HG03520 (cell line): ENCODE measurements around the gene PPP1R16B.

Source experiments
- ATAC-seq: cut with Tn5 transposase; IDR thresholded peaks from one replicate; pipeline ENCODE4 v1.9.1; 2021; ENCODE audit warnings: mild to moderate bottlenecking, moderate library complexity; ENCODE audit not compliant: unreplicated experiment

PPP1R16B gene

DNA sequence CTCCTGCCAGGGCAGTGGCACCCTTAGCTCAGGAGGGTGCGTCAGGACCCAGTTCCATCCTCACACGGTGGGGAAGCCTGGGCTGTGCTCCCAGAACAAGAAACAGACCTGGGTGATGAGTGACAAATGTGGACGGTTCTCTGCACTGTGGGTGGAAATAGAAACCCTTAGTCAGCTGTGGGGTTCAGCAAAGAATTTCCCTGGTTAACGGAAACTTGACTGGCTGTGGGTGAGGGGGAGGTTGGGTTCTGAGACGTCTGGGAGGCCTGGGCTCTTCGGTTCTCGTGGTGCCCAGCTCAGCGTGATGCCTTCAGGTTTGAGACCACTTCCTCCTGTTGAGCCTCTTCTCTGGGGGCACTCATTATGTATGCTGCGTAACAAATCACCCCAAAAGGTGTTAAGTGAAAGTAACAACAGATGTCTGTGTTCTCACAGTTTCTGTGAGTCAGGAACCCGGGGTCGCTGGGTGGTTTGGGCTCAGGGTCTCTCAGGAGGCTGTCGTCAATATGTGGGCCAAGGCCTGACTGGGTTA is 67.6 kb downstream of the PPP1R16B start:
- ATAC-seq, result peak; percentile 39

DNA sequence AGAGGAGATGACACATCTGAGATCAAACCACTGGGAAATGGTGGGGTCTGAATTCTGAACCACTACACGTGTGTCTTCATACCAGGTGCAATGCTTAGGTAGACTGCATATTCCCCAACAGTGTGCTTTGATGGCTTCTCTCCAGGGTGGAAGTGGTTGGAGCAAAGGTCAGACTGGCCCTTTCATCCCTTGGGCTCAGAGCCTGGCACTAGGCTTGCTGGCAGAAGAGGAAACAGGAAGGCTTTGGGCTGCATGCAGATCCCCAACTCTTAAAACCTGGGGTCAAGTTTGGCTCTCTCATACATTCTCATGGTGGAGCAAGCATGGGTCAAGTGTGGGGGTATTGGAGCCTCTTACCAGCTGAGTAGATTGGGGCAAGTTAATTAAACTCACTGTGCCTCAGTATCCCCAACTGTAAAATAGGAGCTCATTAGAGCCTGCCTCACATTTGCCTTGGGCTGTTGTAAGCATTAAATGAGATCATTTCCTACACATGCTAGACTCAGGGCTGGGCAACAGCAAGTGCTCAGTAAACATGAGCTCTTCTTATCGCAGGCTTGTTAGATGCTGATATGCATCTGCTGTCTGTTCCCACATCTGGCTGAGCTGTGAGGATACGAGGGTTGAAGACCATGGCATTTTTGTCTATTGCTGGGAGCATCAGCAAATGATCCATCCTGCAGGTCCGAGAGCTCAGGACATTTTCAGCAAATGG is 69.1 kb downstream of the PPP1R16B start:
- no peak for ATAC-seq

DNA sequence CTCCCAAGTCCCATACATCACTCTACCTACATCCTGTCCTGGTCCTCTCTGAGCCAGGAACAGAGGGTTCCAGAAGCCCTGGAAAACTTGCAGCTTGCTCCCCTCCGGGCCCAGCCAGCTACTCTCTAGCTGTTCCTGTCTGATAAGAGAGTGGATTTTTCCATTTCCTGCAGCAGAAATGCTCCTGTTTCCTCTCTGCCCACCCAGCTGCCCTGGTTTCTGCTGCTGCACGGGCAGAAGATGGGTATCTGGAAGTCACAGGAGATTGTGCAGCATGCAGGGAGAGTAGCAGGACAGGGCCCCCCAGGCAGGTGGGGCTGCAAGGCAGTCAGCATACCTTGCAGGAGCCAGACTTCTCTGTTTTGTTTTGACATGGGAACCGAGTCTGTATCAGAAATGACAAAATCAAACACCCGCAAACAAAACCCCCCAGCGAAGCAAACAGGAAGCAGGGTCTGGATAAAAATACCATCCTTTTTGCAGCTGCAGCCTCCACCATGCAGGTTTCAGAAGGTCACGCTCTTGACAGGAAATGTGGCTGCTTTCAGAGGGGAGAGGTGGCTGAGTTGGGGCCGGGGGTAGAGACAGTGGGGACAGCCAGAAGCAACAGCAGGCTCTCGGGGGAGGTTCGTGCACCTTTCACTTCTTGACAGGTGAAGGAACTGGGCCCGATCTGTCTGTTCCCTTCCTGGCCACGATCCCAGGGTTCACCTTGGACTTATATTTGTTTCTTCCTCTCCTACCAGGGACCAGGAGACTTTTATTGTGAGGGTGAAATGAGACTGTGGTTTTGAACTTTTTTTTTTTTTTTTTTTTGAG is 69.9 kb downstream of the PPP1R16B start:
- peak; percentile 59 for ATAC-seq

DNA sequence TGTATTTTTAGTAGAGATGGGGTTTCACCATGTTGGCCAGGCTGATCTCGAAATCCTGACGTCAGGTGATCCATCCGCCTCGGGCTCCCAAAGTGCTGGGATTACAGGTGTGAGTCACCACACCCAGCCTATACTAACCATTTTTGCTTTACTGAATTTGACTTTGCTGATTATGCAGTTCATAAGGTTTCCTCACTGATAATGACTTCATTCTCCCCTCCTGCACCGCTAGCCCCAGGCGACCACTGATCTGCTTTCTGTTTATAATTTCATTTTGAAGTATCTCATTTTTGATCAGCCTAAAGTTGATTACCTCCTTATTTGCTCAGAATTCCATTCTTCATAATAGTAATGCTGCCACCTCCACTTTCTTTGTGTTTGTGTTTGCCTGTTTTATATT is 72.0 kb downstream of the PPP1R16B start:
- no peak for ATAC-seq

DNA sequence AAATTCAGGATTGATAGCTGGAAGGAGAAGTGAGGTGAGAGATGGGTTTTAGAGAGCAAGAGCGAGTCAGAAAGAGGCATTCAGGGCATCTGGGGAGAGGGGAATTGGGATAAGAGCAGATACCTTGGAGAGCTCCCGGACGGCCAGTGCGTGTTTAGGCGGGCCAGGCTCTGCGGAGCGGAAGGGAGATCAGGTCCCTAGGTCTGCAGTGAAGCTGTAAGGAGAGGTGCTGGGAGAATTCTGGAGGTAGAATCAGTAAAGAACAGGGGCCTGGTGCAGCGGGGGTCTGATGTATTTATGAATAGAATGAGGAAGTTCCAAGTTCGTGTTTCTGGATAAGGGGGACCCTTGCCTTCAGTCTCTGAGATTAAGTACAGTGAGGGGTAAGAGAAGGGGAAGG is 73.4 kb downstream of the PPP1R16B start:
- ATAC-seq, result no peak

DNA sequence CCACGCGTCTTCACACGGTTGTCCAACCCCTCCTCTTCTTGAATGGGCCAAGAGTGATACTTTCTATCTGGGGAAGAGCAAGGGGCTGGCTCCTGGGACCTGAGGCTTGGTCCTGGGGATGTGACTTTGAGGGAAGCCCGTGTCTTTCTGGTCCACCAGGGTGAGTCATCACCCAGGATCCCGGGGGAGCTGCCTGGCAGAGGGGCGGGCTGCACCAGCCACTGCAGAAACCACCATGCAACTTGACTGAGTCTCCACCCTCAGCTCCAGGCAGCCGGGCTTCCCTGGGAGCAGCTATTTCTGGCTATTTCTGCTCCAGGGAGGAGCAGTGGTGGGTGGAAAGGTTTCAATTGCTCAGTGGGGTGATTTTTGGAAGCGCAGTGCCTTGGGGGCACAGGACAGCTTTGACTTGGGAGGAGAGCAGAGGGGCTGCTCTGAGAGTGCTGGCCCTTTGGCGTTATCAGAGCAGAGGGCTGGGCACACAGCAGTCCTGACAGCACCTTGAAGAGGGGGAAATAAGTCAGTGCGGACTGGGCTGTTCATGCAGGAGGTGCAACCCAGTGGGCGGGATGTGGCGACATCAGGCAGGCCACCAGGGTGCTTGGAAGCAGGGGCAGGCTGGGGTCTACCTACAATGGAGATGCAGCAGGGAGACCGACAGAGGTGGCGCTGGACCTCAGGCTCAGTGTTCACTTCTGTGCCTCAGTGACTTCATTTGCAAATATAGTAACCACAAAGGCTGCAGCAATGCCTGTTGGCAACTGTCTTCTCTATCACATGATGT is 75.6 kb downstream of the PPP1R16B start:
- ATAC-seq, result no peak

DNA sequence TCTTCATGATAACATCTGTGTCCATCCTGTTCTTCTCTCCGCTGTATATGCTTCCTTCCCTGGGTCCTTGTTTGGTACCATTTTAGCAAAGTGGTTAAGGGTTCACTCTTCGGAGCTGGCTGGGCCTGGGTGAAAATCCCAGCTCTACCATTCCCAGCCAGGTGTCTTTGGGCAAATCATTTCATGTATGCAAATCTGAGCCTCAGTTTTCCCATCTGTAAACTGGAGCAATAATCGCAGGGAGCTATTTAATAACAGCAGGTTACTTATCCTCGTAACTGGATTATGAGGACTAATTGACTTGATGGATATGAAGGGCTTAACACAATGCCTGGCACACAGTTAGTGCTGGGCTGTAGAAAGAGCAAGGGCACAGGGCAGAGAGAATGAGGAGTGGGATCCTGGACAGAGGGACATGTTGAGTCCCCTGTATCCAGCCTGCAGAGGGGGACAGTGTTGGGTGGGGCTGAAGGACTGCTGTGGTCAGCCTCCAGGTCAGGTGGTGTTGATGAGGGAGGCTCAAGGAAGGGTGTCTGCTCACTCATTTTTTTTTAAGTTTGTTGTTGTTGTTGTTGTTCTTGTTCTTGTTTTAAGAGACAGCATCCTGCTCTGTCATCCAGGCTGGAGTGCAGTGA is 76.4 kb downstream of the PPP1R16B start:
- ATAC-seq, result no peak

DNA sequence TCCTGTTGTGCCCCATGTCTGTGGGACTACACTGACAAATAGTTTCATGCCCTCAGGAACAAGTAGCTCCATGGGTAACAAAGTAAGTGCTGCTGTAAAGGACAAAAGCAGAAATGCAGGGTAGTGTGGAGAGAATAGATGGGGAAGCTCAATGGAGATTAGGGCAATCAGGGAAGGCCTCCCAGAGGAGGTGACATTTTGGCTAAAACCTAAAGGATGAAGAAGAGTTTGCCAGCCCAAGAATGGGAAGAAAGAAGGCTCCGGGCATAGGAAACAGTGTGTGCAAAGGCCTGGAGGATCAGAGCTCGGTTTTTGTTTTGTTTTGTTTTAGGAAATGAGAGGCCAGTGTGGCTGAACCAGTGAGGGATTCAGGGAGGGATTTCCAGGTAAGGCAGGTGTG is 77.1 kb downstream of the PPP1R16B start:
- no peak for ATAC-seq

DNA sequence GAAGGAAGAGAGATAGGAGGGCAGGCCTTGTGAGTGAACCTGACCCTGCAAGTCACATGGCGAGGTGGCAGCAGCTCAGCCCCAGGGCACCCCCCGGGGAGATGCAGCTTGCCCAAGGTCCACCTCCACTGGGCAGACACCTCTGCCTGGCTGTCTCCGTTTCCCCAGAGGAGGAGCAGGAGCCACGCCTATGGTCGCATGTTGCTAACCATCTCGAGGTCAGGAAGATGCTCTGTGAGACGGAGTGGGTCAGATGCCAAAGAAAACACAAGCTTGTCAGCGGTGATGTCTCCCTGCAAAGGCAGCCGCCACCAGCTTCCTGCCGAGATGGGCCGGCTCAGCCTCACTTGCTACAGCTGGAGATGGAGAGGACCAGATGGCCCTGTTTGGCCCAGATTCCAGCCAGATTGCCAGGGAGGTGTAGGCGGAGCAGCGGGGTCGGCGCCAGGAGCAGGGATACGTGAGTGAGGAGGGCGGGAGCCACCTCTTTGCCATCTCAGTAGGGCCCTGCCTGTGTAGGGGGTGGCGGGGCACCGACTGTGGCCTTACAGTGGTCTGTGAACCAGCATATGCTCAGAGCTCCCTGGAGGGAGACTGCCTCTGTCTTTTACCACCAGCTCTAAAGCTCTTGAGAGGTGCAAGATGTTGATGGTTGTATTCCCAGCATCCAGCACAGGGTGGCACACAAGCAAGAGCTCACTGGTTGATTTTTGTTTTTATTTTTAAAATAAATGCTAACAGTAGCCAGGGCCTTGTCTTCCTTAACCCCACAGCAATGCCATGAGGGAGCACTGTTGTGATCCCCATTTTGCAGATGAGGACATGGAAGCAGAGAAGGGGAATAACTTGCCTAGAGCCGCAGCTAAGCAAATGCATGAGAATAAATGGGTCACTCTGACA is 77.8 kb downstream of the PPP1R16B start:
- no peak for ATAC-seq

DNA sequence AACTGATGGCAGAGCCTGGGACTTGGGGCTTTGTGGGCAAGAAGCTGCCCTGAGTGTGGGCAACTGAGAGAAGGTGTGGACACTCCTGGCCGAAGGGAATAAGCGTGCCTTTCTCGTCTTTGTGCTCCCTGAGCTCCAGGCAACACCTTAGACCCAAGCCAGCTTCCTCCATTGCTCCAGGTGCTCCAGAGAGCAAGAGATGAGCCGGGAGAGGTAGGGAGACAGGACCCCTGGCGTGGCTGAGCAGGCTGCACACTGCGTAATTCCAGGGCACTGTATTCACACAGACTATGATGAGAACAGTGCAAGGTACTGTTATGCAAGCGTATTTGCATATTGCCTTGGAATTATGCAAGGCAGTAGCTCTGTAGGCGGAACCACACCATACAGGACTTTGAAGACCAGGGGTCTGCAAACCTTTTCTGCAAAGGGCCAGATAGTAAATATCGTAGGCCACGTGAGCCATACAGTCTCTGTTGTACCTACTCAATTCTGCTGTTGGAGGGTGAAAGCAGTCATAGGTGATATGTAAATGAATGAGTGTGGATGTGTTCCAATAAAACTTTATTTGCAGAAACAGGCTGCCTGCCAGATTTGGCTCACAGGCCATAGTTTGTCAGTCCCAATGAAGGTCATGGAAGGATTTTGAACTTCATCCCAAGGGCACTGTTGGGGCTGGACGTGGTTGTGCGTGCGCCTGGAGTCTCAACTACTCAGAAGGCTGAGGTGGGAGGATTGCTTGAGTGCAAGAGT is 78.7 kb downstream of the PPP1R16B start:
- no peak for ATAC-seq

DNA sequence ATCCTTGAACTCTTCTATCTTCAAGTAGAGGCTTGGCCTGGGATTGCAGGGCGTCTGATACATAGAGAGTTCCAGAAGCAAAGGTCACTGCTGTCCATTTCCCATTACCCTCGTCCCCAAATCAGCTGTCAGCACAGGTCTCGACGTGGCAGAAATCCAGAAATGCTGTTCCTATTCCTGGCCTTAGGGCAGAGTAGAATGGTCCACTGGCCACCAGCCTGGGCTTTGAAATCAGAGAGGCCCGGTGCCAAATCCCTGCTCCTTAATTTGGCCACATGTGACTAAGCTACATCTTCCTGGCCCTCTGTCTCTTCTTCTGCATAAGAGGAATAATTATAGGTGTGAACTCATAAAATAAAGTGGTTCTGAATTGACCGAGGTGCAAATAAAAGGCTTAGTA is 79.9 kb downstream of the PPP1R16B start:
- no peak for ATAC-seq

DNA sequence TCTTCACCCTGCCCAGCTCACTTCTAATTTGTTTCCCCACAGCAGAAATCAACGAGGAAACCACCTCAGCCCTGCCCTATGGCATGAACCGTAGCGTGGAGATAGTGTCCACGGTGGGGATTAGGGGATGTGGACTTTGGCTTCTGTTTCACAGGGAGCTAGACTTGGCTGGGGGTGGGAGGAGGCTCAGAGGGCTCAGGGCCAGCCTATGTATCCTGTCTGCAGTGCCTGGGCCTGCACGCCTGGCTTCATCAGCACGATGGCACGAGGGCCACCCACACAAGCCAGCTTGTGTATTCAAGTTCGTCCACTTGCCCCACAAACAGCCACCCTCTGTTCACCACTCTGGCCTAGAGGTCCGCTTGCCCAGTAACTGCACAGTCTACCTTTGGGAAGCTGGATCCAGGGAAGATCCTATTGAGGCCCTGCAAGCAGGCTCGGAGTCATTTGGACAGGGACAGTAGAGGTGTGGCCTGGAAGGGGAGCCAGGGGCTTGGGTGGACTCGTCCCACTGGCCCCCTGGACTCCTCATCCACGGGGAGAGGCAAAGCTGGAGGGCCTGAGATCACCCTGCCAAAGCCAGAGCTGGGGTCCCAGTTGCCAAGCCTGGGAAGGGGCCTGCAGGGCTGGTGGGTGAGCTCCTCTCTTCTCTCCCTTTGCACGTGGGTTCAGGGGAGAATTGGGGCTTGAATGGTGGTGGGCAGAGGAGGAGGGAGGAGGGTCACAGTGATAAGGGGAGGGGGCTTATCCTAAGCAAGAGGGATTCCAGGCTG is 82.7 kb downstream of the PPP1R16B start:
- no peak for ATAC-seq

DNA sequence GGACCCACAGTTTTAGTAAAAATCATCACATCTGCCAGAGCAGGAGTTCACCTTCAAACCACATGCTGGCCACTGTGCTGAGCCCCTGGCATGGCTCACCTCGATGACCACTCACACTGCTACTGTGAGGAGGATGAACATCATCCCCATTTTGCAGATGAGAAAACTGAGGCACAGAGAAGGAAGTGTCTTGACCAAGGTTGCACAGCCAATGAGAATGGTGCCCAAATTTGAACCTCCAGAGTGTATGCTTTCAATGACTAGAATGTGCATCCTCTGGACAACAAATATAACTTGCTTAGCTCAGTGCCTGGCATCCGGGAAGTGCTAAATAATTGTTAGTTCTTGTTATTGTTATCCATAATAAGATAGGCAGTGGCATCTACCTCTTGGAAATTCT is 83.6 kb downstream of the PPP1R16B start:
- ATAC-seq, result no peak

DNA sequence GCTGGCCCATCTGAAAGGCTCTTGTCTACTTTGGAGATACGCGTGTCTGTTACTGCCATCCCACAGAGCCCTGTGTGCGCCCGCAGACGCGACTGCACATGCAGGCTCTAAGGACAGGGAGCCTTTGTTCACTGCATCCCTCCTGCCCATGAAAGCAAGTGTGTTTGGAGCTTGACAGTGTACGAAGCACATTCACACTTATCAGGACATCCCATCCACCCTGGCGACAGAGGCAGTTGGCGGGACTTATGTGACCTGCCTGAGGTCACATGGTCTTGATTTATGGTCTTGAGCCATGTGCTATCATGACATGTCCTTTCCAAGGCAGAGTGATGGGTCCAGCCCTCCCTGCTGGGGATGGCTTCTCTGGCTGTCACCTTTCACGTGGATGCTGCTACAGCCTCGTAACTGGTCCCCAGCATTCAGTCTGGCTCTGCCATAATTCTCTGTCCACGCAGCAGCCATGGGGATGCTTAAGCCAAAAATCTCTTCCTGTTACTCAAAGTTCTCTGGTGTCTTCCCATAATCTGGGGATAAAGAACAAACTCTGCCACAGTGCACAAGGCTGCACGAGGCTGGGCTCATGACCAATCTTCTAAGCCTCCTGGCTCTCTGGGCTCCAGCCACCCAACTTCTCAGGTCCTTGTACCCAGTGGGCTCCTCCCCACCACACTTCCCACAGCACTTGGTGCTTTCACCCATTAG is 84.4 kb downstream of the PPP1R16B start:
- ATAC-seq, result no peak

DNA sequence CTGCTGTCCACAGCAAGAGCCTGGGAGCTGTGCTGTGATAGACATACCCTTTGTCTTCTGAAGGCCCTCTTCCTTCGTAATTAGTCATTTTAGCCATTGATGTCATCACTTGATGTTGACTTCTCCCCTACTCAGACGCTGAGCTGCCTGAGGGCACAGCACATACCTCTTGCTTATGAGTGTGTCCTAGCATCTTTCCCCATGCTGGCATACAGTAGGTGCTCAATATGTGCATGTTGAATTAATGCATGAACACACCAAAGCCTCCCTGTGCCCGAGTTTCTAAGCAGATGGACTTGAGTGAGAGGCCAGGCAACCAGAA is 85.0 kb downstream of the PPP1R16B start:
- ATAC-seq, result no peak

DNA sequence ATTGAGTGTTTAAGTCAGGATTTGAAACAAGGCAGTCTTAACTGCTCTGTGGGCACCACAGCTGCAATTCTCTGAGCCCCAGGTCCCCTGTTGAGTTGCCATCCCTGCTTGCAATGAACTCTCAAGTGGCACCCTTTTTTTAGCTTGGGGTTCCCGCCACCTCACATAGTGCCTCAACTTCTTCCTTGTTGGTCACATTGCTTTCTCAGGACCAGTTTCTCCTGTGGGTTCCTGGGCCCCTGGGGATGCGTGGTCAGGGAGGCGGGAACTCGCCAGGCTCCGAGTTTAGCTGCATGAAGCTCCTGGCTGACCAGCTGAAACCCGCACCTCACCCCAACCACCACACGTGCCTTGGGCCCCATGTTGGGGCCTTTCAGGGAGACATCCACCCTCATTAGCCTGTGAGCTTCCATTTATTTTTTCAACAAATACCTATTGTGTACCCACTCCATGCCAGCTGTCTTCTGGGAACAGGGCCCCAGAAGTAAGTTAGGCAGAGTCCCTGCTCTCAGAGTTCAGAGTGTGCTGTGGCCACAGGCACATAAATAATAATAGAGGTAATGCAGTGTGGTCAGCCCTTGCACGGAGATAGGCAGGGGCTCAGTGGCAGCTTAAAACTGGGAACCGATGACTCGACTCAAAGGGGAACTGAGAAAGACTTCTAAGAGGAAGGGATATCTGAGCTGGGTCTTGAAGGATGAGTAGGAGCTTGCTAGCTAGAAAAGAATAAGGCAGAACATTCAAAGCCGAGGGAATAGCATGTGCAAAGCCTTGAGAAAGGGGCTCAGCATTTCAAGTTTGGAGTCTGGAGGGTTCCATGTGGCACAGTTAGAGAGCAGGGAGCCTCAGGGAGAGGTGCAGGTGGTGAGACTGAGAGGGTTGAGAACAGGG is 86.8 kb downstream of the PPP1R16B start:
- ATAC-seq, result no peak

DNA sequence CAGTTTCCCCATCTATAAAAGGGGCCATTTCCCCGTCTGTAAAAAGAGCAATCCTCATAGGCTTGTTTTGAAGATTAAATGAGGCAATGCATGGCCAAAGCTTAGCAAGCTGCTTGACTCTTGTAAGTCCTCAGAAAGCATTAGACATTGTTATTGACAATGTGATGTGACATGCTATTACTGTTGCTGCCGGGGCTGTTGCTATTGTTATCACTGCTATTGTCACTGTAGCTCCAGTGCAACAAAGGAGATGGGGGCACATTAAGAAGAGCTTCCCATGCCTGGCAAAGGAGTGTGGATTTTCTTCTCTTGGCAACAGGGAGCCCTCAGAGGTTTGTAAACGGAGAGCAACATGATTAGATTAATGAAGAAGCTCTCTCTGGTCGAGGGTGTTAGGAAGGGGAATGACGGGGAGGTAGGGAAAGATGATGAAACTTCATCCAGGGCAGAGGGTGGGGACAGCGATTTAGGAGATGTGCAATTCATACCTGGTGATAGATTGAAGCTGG is 87.6 kb downstream of the PPP1R16B start:
- ATAC-seq, result no peak
